T1000 (cell line): Measurements from ENCODE around the gene NDC1.

Experiments
- DNase-seq: peaks from one replicate; lab custom pipeline; 2025; ENCODE audit warnings: mixed read lengths; lab: John Stamatoyannopoulos, UW

The NDC1 gene

DNA sequence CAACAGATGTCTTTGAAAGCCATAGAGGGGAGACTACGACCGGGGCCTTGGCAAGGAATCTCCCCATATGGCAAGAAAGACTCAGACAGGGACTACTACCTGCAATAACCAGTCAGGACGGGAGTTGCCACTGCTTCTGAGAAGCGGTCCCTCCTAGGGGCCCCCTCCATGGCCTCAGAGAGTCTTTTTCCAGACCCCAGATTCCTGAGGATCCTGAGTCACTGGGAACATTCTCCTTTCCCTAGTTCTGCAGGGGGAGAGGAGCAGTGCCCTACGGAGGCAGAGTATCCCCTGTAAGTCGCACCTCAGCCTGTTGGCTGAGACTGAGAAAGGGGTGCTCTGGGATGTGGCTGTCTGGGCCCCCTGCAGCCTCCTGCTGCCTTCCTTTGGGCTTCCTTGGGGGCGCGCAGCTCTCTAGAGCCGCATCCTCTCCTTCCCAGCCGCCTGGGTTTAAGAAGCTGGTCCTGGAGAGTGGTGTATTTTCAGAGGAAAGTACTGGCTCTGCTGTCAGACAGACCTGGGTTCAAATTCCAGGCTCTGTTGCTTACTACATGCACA, 107.0 kb downstream of the NDC1 start:
- DNase-seq = no peak

DNA sequence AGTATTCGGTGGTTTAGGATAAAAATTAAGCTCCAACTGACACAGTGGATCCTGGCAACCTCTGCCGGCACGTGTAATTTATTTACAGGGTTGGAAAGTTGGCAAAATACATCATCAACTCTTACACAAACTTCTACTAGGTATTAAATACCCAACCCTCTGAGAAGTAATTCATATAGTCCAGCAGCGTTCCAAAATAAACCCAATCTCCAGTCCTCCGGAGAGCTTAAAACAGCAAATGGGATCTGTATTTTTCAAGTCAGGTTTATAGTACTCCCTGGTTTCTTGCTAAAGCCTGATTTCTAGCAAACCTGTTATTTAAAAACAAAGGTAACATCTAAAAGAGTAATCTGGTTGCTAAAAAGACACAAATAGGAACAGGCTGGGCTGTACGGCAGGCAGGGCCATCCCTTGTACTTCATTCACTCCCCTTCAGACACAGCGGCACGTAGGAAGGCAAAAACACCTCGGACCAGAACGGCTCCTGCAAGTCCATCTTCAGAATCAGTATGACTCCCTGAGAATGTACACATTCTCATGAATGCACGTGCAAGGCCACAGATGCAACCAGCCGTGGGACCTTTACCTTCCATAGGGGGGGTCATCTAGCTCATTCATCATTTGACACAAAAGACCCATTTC, 107.8 kb downstream of the NDC1 start:
- no peak for DNase-seq

DNA sequence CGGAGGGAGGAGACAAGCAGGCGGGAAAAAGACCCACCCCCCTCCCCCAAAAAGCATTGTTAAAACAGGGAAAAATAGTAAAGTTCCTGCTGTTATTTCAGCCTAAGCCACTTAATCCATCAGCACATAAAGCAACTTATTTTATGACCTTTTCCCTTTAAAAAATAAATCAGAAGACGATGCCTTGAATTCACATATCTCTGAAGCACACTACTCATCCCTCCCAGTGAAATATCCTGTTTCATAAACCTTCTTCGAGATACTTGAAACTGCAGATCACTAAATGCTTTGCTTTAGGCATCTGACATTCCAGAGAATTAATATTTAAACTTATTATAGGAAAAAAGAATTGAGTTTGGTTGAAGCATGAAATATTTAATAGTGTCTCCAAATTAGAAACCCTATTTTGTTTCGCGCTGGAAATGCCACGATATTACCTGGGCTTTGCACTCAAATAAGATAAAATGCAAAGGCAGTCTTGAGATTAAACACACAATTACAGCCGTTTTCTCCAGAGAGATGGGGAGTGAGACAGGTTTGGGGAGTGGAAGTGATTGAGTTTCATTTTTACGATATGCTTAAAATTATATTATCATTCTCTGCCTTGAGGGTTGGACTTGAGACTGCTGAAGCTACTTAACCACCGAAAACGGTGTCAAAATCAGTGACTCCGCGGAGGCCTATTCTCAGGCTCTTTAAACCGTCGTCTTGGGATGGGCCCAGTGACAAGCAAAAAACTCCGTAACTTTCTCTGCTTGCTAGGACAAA, 108.5 kb downstream of the NDC1 start:
- no peak for DNase-seq

DNA sequence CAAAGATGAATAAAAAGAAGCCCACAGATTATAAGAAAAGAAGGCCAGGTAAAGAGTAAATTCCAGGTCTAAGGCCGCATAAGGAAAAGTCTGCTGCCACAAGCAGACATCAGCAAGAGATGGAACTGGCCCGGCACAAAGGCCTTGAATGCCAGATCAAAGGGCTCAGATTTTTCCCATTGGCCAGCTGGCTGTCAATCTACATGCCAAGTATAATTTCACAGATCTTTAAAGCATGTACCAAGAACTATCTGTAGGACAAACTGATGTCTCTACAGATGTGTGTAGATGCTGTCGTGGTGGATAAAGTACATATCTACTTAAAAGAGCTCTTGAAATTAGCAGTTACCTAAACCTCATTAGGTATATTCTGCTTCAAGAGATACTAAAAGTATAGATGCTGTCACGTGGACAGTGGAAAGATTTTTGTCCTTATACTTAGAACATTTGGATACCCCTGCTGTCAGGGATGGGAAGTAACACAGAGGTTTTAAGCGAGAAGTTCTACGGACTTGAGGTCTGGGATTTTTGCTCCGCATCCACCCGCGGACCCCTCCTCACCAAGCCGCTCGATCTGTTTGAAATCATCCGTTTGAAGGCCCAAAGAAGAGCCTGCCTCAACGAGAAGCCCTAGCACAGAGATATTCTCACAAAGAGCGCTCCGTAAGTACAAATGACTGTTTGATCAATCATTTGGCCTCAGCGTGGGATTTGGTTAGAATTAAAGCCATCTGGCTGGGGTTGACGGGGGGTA, 109.2 kb downstream of the NDC1 start:
- DNase-seq = no peak

DNA sequence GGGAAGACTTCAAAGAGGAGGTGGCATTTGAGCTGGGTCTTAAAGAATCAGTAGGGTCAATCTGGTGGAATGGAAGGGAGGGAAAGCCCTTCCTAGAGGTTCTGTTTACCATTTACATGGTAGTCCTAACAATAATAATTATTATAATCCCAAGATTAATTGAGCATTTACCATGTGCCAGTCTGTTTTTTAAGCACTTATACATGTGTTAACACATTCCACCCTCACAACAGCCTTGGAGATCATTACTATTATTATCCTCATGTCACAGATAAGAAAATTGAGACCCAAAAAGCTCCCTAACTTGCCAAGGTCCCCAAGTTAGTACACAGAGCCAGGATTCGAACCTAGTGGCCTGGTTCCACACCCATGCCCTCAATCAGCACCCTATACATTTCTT, 109.9 kb downstream of the NDC1 start:
- DNase-seq = no peak

DNA sequence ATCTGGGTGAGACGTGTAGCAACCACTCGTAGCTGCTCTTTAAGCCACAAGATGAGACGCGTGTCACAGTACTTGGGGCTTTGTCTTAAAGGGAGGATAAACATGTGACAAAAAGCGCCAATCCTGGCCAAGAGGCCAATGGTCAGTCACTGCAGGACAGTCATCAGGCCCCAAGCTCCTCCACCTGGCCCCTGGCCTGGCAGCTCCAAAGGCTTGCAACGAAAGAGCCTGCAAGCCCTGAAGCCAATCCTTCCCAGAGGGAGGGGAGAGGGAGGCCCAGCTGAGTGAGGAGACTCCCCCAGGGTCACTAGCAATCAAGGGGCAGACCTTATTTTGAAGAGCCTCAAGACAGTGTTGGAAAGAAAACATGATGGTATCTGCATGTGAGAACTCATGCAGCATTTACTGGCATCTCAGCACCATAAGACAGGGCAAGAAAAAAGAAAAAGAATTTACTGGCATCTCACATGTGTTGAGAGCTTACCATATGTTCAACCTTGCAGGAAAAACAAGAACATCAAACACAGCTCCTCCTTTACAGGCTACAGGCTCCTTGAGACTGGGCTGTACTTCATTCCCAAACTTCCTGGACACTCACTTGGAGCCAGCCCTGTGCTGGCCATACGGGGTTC, 110.5 kb downstream of the NDC1 start:
- DNase-seq = no peak

DNA sequence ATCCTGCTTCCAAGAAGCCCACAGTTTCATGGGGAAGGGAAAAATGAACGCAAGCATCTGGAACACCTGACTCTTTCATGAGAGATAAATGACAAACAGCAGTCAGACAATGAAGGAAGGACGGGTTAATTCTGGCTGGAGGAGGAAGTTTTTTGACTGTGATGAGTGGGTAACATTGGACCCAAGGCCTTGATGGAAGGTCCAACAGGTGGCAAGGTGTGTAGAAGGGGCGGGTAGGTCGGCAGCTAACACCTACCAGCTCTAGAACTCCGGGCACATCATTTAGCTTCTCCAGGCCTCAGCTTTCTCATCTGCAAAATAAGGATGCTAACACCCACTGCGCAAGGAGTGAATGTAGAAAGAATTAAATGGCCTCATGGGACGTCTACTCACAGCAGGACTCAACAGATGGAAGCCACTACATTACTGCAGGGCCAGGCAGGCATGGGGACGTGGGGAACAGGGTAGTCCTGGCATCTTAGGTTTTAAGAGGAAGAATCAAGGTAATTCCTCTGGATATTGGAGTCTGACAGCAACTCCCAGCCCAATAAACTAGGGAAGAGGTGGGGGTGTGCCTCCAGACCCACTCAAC, 112.0 kb downstream of the NDC1 start:
- DNase-seq = no peak

DNA sequence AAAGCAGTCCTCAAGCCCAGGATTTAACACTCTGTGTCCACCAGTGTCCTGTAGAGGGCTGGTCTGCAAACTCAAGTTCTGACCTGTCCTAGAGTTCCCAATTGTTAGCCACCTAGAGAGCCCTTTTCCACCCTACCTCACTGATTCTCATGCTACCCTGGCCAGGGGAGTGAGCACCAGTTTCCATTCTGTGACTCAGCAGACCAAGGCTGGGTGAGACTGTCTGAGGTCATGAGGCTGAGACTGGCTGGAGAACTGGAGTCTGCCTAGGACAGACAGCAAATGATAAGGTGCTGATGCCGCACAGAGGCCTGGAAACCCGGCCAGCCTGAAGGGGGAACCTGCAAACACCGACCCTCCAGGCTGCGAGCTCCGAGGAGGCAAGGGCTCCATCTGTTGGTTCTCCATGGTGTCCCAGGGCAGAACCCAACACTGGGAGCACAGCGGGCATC, 112.8 kb downstream of the NDC1 start:
- DNase-seq = no peak

DNA sequence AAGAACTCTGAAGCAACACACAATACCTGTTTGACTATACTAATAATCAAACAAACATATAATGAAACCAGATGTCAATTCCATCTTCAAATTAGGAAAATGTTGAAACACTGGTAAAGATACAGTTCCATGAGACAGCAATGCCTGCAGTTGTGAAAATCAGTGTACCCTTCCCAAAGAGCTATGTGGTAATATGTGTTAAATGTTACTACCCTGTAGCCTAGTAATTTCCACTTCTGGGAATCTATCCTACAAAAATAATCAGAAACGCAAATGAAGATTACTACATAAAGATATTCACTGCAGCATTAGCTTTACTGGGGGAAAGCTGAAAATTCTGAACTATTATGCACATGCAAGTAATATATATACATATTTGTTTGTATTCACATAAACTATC, 116.1 kb downstream of the NDC1 start:
- DNase-seq = no peak

DNA sequence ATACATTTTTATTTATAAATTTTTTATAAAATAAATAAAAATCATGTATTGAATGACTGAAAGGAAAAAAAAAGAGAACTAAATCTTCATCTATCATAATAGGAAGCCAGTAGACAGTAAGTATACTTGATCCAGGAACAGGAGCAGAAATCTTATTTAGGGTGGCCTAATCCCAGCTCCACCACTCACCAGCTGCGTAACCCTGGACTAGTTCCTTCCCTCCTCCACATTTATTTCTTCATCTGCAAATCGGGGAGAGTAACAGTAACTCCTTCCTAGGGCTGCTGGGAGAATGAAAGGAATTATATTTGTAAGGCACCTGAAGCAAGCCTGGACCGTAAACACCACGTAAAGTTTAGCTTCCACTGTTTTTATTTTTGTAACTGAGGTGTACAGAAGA, 117.0 kb downstream of the NDC1 start:
- no peak for DNase-seq

DNA sequence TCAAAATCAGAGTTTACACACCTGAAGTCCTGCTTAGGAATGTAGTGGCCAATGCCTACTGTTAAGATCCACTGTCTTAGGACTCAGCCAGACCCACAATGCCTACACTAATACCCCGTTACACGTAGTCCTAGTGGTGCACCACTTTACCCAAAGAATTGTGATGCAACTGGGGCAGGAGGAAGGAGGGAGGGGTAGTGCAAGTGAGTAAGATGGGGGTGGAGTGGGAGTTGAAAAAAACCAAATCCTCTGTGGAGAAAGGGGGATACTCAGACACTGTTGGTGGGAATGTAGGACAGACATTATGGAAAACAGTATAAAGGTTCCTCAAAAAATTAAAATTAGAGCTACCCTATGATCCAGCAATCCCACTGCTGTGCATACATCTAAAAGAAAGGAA, 118.6 kb downstream of the NDC1 start:
- DNase-seq = no peak

DNA sequence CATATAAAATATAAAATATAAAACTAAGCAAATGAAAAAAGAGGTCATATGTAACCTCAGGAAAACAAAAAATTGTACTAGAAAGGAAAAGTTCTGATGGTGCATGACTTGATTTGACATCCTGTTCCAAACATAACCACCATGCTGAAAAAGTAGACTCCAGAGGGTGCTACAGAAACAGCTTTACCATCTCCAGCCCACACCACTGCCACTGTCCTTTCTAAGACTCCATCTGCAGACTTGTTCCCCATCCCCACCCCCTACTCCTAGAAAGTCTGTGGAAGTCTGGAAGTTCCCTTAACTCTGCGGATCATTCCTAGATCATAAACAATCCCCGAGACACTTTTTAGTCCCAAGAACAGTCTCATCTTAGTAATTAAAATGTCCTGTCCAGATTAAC, 119.7 kb downstream of the NDC1 start:
- no peak for DNase-seq

DNA sequence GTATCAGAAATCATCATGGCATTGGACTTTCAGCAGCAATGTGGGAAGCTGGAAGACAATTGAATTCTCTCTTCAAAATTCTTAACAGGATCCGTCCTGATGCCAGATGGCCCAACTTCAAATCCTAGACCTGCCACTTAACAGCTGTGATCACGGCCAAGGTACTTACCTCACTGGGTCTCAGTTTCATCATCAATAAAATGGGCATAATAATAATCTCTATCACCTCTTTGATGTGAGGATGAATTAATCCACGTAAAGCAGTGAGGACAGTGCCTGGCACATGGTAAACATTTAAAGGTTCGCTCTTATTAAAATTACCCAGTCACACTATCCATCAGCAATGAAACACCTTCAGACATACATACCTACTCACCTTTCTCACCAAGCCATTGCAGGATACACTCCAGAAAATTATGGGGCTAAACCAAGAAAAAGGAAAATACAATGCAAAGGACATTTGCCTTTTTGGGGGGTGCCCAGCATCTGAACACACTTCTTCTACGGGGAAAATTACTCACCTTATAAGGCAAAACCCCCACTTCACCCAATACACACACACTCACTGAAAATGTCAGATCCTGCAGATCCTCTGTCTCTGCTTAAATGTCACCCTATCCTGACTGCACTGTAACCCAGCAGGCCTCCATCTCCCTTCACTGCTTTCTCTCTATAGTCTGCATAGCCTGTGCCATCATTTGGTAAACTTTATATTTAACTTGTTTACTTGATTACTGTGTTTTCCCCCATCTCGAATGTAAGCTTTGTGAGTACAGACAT, 120.9 kb downstream of the NDC1 start:
- DNase-seq = no peak

DNA sequence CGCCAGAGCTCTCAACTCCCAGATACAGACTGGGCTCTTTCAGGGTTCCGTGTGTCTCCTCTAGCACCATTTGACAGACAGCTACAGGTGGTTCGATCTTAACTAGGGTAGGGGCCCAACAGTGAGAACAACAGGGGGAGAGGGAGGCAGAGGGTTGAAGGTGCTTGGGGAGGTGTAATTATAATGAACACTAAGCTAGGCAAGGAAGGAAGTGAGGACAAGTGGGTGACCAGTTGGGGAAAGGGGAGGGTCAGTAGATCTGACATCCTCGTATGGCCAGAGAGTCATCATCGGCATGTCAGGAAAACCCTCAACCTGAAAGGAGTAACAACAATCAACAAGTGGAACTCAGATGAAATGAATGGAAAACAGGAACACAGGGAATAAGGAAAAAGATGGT, 121.9 kb downstream of the NDC1 start:
- no peak for DNase-seq

DNA sequence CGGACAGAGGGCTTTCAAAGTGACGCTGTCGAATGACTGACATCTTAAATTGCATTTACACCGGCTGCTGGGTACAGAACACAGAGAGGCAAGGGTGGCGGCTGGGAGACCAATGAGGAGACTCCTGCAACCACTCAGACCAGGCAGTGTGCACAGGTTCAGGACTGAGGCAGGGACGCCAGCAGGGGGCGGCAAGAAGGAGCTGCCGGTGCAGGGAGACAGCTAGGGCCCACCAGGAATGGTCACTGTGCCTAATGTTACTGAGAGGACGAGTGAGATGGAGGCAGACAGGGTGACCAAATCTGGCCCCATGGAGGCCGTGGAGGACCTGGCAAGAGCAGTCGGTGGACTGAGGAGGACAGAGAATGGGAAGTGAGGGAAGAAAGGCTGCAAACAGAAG, 122.6 kb downstream of the NDC1 start:
- DNase-seq = no peak
